Erythroblast (primary cell): ENCODE data around the gene SLC35D2.

ENCODE experiments used
- DNase-seq, 2 experiments: peaks; one replicate each; lab custom pipeline; 2025; lab: John Stamatoyannopoulos, UW
- GATA1 ChIP-seq: IDR thresholded peaks from 2 replicates; pipeline ENCODE4 v1.6.1; 2011; ENCODE audit warnings: low read depth, mild to moderate bottlenecking, control low read depth, low read length, moderate library complexity
- POLR2A ChIP-seq: IDR thresholded peaks from 2 replicates; pipeline ENCODE4 v1.6.1; 2011; ENCODE audit warnings: mild to moderate bottlenecking, low read length

Gene SLC35D2

GRCh38 chr9:96383165-96383942 is at the start of gene SLC35D2:
Gene SLC35D2, minus strand, starts transcription at chr9:96383711. Its CDS starts 77 bp downstream, at chr9:96383634.
- peak; percentile 38 to 39 for DNase-seq
- TF ChIP-seq POLR2A: no peak
- TF ChIP-seq GATA1: no peak

GRCh38 chr9:96430377-96430776 is 46.9 kb upstream of the SLC35D2 start:
- TF ChIP-seq POLR2A (no peak), GATA1 (no peak)
- DNase-seq: peak; percentile 52 to 85

- DNase-seq: no peak
- no peak for TF ChIP-seq POLR2A
- no peak for TF ChIP-seq GATA1
Observed at GRCh38 chr9:96429732-96430131, 46.2 kb upstream of the SLC35D2 start.

DNA sequence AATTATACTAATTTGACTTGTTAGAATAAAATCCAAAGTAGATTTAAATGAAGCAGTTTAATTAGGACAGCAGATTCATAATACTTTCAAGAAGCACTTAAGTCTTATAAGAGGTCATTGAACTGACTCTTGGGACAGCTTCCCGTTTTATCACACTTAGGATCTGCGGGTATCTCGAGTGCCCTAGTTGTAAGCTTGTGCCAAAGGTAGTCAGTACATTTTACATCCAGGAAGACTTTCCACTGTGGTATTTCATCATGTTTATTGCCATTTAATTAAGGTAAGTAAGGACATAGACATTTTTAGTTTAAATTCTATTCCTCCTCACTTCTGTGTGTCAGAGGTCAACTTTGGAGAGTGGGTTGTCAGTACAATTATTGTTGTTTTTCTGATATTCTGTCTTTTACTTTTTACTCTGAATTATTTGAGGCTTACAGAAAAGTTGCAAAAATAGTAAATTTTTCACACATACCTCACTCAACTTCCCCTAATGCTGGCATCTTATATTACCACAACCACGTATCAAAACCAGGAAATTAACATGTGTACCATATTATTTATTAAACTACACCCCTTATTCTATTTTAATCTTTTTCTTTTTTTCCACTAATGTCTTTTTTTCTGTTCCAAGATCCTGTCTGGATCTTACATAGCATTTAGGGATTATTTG is 42.1 kb upstream of the SLC35D2 start:
- TF ChIP-seq GATA1 (no peak), POLR2A (no peak)
- DNase-seq: no peak

DNA sequence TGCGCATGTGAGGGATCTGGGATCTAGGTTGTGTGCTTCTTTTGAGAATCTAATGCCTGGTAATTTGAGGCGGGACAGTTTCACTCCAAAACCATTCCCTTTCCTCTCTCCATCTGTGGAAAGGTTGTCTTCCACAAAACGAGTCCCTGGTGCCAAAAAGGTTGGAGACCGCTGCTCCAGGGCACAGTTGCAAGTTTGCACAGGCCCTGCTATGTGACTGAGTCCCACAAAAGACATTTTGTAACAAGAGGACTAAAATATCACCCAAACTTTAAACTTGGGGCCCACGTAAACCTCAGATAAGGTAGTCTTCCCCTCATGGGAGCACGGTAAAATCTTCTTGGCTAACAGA is 40.5 kb upstream of the SLC35D2 start:
- DNase-seq: no peak
- no peak for TF ChIP-seq GATA1
- no peak for TF ChIP-seq POLR2A

- TF ChIP-seq GATA1: no peak
- no peak for TF ChIP-seq POLR2A
- no peak for DNase-seq
Observed at GRCh38 chr9:96423322-96423984, 39.9 kb upstream of the SLC35D2 start.

GRCh38 chr9:96420468-96421219 is 37.1 kb upstream of the SLC35D2 start:
- DNase-seq: peak; percentile 36 to 50
- TF ChIP-seq POLR2A (no peak), GATA1 (no peak)

GRCh38 chr9:96419691-96419969 is 36.1 kb upstream of the SLC35D2 start:
- peak in 1 of 2 experiments; percentile 40 for DNase-seq

DNA sequence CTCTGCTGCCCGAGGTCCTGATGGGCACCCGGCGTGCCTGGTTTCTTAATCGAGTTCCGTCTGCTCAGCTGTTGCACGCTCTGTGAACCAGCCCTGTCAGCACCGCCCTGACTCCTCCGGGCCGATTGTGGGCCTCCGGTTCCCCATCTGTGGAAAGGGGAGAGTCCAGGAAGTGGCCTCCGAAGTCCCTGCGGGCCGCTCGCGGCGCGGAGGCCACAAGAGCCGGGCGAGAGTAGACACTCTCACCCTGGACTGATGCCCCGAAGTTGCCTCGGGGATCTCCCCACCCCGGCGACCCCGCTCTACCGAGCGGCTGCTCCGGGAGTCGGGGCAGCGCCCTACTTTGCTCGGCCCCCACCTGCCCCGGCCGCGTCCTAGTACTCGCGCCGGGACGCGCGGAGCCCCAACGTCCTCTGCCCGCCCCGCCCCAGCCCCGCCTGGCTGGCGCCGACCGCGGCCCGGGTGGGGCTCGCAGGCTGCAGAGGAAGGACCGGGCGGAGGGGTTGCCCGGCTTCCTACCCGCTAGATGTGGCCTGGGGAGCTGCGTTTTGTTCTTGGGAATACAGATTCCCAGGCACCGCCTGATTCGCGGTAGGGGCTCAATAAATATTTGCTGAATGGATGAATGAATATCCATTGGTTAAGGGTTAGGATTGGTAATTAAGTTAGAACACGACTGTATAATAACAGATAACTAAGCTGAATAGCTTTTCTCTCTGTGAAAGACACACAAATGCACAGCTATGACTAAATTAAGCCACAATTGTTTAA is 35.6 kb upstream of the SLC35D2 start:
- TF ChIP-seq POLR2A (peak; percentile 79), GATA1 (no peak)
- DNase-seq: peak; percentile 84 to 86

More at GRCh38 chr9:96419691-96419969, 36.1 kb upstream of the SLC35D2 start:
- TF ChIP-seq GATA1 (no peak), POLR2A (no peak)

DNA sequence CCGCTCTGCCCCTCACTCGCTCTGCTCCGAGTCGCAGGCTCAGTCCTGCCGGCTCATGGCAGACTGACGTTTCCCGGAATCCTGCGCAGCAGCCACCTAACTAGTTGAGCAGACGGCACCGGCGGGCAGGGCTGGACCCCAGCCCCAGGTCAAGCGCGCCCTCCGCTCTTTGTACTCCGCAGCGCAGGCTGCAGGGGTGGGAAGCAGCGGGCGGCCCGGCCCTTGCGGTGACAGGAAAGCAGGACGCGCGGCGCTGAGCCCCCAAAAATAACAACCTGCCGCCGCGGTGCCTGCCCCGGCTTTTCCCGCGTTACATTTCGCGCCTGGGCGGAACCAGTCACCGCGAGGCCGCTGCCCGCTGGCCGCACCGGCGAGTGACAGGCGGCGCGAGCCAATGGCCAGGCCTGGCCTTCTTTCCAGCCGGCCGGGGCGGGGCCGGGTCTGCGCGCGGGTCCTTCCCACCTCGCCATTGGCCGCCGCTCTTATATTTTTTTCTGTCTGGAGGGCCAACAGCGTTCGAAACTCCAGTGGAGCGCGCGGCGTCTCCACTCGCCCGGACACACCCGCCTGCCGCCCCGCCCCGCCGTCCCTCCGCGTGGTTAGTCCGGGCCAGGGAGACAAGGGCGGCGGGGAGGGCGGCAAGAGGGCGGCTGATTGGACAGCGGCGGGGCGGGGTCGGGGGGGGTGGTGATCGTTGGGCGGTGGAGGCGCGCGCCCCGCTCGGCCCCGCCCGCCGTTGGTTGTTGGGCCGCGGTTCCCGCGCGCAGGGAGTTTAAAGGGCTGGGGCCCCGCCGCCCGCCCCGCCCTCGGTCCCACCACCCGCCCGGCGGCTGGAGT is 34.8 kb upstream of the SLC35D2 start, which contains the start of gene ZNF367:
TSS of gene ZNF367 (minus strand) at position 288 of the 837 bp plus-strand sequence. CDS start 338 bp downstream, outside the sequence.
- TF ChIP-seq POLR2A (peak; percentile 91), GATA1 (no peak)
- DNase-seq: peak; percentile 98

- TF ChIP-seq GATA1 (no peak), POLR2A (no peak)
- DNase-seq: no peak
Observed at GRCh38 chr9:96417661-96418082, 34.2 kb upstream of the SLC35D2 start.

DNA sequence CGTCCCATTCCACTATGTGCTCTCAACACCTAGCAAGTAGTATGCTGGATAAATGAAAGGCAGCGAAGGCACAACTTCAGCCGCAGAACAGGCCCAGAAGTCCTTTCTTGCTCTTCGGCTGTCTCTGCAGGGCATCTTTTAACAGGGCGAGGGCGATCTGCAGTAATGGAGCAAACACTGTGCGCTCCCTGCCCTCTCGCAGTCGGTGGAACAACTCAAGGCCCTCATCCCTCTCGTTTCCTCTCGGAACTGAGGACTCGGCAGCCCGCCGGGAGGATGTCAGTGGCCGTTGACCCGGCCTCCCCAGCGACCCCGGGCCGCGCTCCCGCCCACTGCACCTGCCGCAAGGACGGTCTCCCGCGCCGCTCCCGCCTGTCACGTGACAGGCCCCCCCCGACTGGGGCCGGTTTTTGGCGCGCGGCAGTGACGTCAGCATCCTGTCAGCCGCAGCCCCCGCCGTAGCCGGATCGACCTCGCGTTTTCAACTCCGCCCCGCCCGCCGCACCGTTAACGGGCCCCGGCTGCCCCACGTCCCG is 33.6 kb upstream of the SLC35D2 start:
- DNase-seq: peak; percentile 93 to 95
- peak; percentile 63 for TF ChIP-seq POLR2A
- TF ChIP-seq GATA1: no peak
